HepG2 (cell line): ENCODE measurements around the gene RALB. TPM values are rescaled to one million over a fixed set of nuclear protein-coding genes. Genes with fewer than 3 reads are reported as not detected.

ENCODE experiments used
- DNMT1 ChIP-seq: sonication (generic); formaldehyde crosslinking; IDR thresholded peaks from 2 replicates; pipeline ENCODE4 v1.5.1; 2020; ENCODE audit warnings: mild to moderate bottlenecking, missing genetic modification reagents
- JUN ChIP-seq: sonication (generic); formaldehyde crosslinking; IDR thresholded peaks from 2 replicates; pipeline ENCODE4 v1.4.0; 2020; ENCODE audit warnings: mild to moderate bottlenecking, missing genetic modification reagents
- MTA1 ChIP-seq: sonication (generic); formaldehyde crosslinking; IDR thresholded peaks from 2 replicates; pipeline ENCODE4 v1.4.0; 2020; ENCODE audit warnings: missing genetic modification reagents, mild to moderate bottlenecking, borderline replicate concordance
- NONO ChIP-seq, 2 experiments: fragments of 450-650 bp in 1 of 2; sonication (generic) in 1 of 2; formaldehyde crosslinking in 1 of 2; IDR thresholded peaks in 1 of 2; conservative IDR thresholded peaks in 1 of 2; 2 replicates each; pipeline versions ENCODE4 v1.6.1 to v1.8.0; 2017 to 2022; ENCODE audit warnings: mild to moderate bottlenecking in 1 of 2, missing genetic modification reagents in 1 of 2, moderate library complexity in 1 of 2
- PATZ1 ChIP-seq: sonication (generic); formaldehyde crosslinking; IDR thresholded peaks from 2 replicates; pipeline ENCODE4 v1.4.0; 2020; ENCODE audit warnings: missing genetic modification reagents
- RCOR2 ChIP-seq: IDR thresholded peaks from 2 replicates; pipeline ENCODE4 v1.6.1; 2016; ENCODE audit warnings: missing biosample characterization, missing genetic modification reagents
- REL ChIP-seq: sonication (generic); formaldehyde crosslinking; conservative IDR thresholded peaks from 2 replicates; pipeline ENCODE4 v1.8.0; 2022; ENCODE audit warnings: mild to moderate bottlenecking, missing genetic modification reagents, moderate library complexity
- TCF12 ChIP-seq, 2 experiments: fragments of 450-650 bp in 1 of 2; sonication (generic) in 1 of 2; formaldehyde crosslinking in 1 of 2; IDR thresholded peaks; 2 replicates each; pipeline versions ENCODE4 v1.6.1 to v1.8.0; 2017 to 2022; ENCODE audit warnings: antibody characterized with exemption in 1 of 2, mild to moderate bottlenecking in 1 of 2, missing genetic modification reagents in 1 of 2, moderate library complexity in 1 of 2
- THAP11 ChIP-seq: IDR thresholded peaks from 2 replicates; pipeline ENCODE4 v1.6.1; 2016; ENCODE audit warnings: missing biosample characterization, missing genetic modification reagents
- ZC3H13 ChIP-seq: sonication (generic); formaldehyde crosslinking; IDR thresholded peaks from 2 replicates; pipeline ENCODE4 v1.8.1; 2023; ENCODE audit warnings: mild to moderate bottlenecking, missing genetic modification reagents, moderate library complexity
- ZFP41 ChIP-seq: sonication (generic); formaldehyde crosslinking; IDR thresholded peaks from 2 replicates; pipeline ENCODE4 v1.4.0; 2020; ENCODE audit warnings: mild to moderate bottlenecking, missing genetic modification reagents, borderline replicate concordance
- ZNF136 ChIP-seq: sonication (generic); formaldehyde crosslinking; IDR thresholded peaks from 2 replicates; pipeline ENCODE4 v1.8.1; 2022; ENCODE audit warnings: low read depth, mild to moderate bottlenecking, moderate library complexity, missing genetic modification reagents
- ZNF292 ChIP-seq: sonication (generic); formaldehyde crosslinking; IDR thresholded peaks from 2 replicates; pipeline ENCODE4 v1.8.1; 2022; ENCODE audit warnings: mild to moderate bottlenecking, low read depth, missing genetic modification reagents, borderline replicate concordance
- ZNF331 ChIP-seq: sonication (generic); formaldehyde crosslinking; IDR thresholded peaks from 2 replicates; pipeline ENCODE4 v1.4.0; 2020; ENCODE audit warnings: missing genetic modification reagents
- ZNF589 ChIP-seq: sonication (generic); formaldehyde crosslinking; conservative IDR thresholded peaks from 2 replicates; pipeline ENCODE4 v1.8.0; 2022; ENCODE audit warnings: mild to moderate bottlenecking, moderate library complexity, missing genetic modification reagents
- ZNF644 ChIP-seq: IDR thresholded peaks from 2 replicates; pipeline ENCODE4 v1.6.1; 2016; ENCODE audit warnings: low read depth
- polyA plus RNA-seq, 8 experiments: library from polyadenylated mRNA; depleted of rRNA in 3 of 8; stranded (reverse) in 7 of 8; unstranded in 1 of 8; fragments of >200 nt; fragmentation: Illumina TruSeq in 4 of 8; extraction: Trizol in 4 of 8; gene quantifications; 2 replicates each; pipeline versions ENCODE4 v1.2.1 to v1.2.3, GENCODE V29; 2011 to 2016; ENCODE audit warnings: low read depth in 4 of 8, missing spikeins in 1 of 8, mixed read lengths in 1 of 8; ENCODE audit not compliant: insufficient read depth in 1 of 8
- total RNA-seq, 5 experiments: library from RNA; depleted of rRNA; stranded (reverse); fragments of >200 nt; fragmentation: Illumina TruSeq; extraction: Trizol; gene quantifications; 2 replicates each; pipeline ENCODE4 v1.2.3, GENCODE V29; 2016; ENCODE audit warnings: low read depth in 1 of 5
- TF ChIP-seq, protein P1 (sequence below): sonication (generic); formaldehyde crosslinking; IDR thresholded peaks from 2 replicates; pipeline ENCODE4 v1.5.0; 2020; ENCODE audit warnings: mild to moderate bottlenecking, missing genetic modification reagents, borderline replicate concordance

Gene RALB
- total and polyA plus RNA-seq, 2 of the 13 experiments (the other 11 are each of a cell fraction or from before 2014, with no cell fraction given), result 37.8 to 43.2 TPM

DNA sequence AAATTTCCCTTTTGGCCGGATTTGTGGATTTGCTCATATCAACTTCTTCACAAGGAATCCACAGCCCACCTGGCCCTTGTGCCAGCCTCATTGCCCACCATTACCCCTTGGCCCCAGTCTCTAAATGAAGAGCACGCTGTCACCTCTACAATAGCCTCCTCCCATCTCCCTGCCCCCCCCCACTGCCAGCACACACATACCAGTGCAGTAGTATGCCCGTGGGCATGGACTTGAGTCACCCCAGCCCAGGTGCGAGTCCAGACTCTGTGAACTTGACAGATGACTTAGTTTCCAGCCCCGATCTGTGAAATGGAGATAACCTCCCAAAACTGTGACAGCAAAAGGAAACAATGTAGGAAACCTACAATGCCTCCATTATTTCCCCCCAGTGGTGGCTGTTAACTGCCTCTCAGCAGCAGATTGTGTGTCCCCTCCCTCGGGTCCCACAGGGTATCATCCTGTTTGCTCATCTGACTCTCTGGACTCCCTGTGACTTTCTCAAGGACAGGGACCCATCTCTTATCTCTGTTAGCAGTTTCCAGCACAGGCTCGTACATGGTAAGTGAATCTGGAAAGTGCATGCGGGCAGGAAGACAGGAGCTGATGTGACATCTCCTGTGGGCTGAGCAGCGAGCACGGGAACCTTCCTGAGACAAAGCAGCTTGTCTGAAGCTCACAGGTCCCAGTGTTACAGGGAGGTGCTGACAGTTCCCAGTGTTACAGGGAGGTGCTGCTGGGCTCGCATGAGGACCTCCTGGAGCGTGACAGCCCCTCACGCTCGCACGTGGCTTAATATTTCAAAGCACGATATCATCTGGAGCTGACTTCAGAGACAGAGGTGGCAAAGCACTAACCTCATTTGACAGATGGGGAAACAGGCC, 25.3 kb upstream of the RALB start (continued):
- TF ChIP-seq ZNF136, result no peak
- TF ChIP-seq ZFP41, result no peak
- 0 out of 2 replicates have a peak, but pooled peaks have one; percentile 38 for TF ChIP-seq ZC3H13 (CRISPR knock-in tag)
- TF ChIP-seq RCOR2, result 0 out of 2 replicates have a peak, but pooled peaks have one; percentile 13
- TF ChIP-seq, protein P1, sequence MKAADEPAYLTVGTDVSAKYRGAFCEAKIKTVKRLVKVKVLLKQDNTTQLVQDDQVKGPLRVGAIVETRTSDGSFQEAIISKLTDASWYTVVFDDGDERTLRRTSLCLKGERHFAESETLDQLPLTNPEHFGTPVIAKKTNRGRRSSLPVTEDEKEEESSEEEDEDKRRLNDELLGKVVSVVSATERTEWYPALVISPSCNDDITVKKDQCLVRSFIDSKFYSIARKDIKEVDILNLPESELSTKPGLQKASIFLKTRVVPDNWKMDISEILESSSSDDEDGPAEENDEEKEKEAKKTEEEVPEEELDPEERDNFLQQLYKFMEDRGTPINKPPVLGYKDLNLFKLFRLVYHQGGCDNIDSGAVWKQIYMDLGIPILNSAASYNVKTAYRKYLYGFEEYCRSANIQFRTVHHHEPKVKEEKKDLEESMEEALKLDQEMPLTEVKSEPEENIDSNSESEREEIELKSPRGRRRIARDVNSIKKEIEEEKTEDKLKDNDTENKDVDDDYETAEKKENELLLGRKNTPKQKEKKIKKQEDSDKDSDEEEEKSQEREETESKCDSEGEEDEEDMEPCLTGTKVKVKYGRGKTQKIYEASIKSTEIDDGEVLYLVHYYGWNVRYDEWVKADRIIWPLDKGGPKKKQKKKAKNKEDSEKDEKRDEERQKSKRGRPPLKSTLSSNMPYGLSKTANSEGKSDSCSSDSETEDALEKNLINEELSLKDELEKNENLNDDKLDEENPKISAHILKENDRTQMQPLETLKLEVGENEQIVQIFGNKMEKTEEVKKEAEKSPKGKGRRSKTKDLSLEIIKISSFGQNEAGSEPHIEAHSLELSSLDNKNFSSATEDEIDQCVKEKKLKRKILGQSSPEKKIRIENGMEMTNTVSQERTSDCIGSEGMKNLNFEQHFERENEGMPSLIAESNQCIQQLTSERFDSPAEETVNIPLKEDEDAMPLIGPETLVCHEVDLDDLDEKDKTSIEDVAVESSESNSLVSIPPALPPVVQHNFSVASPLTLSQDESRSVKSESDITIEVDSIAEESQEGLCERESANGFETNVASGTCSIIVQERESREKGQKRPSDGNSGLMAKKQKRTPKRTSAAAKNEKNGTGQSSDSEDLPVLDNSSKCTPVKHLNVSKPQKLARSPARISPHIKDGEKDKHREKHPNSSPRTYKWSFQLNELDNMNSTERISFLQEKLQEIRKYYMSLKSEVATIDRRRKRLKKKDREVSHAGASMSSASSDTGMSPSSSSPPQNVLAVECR (CRISPR knock-in tag), result no peak
- no peak for TF ChIP-seq TCF12 (IDR thresholded peaks at IDR 0.05)
- no peak for TF ChIP-seq TCF12 (CRISPR knock-in tag; IDR thresholded peaks at IDR 0.05)
- TF ChIP-seq PATZ1 (CRISPR knock-in tag), result peak; percentile 65
- TF ChIP-seq ZNF292 (CRISPR knock-in tag), result 0 out of 2 replicates have a peak, but pooled peaks have one; percentile 21
- TF ChIP-seq JUN (CRISPR knock-in tag), result no peak
- peak; percentile 18; the same call in 1 of the 2 replicates for TF ChIP-seq THAP11 (CRISPR knock-in tag)
- TF ChIP-seq NONO (IDR thresholded peaks at IDR 0.05), result no peak
- peak; percentile 77 for TF ChIP-seq NONO (CRISPR knock-in tag; conservative IDR thresholded peaks at IDR 0.05)
- peak; percentile 63; the same call in 1 of the 2 replicates for TF ChIP-seq ZNF589
- TF ChIP-seq ZNF331, result 0 out of 2 replicates have a peak, but pooled peaks have one; percentile 28
- 0 out of 2 replicates have a peak, but pooled peaks have one; percentile 19 for TF ChIP-seq MTA1 (CRISPR knock-in tag)
- 0 out of 2 replicates have a peak, but pooled peaks have one; percentile 35 for TF ChIP-seq REL (CRISPR knock-in tag)
- TF ChIP-seq ZNF644 (CRISPR knock-in tag), result no peak
- TF ChIP-seq DNMT1, result 0 out of 2 replicates have a peak, but pooled peaks have one; percentile 30
